G401 (cell line): Measurements from ENCODE around the gene THEM4. TPM values are rescaled to one million over a fixed set of nuclear protein-coding genes. Genes with fewer than 3 reads are reported as not detected.
"Not testable (repeated sequence)": the region's sequence is repeated elsewhere in the genome, so short reads cannot be mapped to it uniquely, and the experiment has no call there.

Experiments
- DNase-seq: peaks from one replicate; pipeline ENCODE4 v3.0.0-alpha.2; 2015; ENCODE audit warnings: low spot score
- in situ Hi-C: cut with HindIII; loops from 2 replicates; pipeline ENCODE4 v1.10.0; 2016; ENCODE audit warnings: low sequenced_read_pairs, mixed read lengths
- total RNA-seq: library from RNA; depleted of rRNA; stranded (reverse); fragments of >200 nt; shearing (Covaris generic); gene quantifications from 2 replicates; pipeline ENCODE4 v1.2.3, GENCODE V29; 2014

THEM4 gene
- total RNA-seq, 1 experiment from 2014 or later, result not detected

DNA sequence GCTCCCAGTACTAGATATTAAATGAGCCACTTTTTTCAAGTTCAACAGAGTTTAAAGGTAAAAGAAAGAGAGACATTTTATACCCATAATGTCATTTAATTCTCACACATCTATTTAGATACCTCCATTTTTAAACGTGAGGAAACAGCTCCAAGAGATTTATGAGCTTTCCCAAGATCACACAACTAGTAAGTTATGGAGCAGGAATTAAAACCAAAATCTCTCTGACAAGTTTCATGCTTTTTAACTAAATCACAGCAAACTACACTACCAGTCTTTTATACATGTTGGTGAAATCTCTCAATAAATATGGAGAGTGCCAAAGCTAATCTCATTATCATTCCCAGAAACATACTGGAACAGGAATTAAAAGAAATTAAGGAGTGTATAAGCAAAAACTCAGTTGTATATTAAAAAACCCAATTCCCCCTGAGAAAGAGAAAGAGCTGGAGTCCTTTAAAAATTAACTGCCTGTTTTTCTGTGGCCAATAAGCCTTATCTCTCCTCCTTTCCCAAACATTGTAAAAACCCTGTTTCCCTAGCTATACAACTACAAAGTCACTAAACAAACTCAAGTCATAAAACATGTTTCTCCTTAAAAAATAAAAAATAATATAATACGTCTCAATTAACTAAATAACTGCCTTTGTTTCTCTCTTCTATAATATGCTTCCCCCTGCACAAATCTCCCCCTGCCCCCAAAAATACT, 26.7 kb upstream of the THEM4 start:
- DNase-seq, result no peak
- in situ Hi-C loops, result no loop called here

- no peak for DNase-seq
- in situ Hi-C loops, result no loop called here
Measured at GRCh38 chr1:151935154-151935553, 25.8 kb upstream of the THEM4 start.

GRCh38 chr1:151934048-151934493, 24.8 kb upstream of the THEM4 start:
- peak; percentile 21 for DNase-seq
- in situ Hi-C loops, result no loop called here

DNA sequence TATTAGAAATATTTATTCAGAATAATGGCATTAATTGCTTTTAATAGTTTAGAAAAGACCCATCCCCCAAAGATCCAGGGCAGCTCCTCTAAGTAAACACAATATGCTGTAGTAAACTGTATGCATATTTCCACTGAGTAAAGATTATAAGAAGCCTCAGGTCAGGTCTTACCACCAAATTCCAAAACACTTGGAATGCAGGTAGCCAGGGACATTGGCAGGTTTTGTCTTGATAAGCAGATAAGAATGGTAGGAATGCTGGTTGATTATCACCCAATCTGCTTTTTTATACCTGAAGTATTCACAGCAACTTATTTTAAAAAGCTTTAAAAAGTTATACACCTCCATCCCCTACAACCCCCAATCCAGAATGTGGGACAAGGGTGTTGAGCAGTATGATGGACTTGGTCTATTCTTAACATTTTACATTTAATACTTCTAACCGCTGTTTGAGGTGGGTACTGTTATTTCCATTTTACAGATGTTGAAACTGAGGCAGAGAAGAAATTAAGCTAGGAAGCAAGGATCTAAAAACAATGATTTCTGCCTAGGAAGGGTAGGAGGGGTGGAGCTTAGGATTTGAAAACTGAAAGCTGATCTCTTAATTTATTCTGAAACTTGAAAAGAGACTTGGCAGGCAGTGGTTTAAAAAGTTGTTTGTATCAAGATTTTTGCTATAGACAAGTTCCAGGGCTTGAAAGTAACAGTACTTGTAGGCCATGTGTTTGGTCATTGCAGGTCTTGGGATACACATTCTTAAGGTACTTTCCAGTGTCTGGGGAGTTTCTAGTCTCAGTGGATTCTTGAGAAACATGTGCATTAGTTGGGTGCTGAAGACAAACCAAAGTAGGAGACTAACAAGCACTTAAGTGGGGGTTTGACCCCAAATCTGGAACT, 15.6 kb upstream of the THEM4 start:
- in situ Hi-C loops, result no loop called here
- no peak for DNase-seq

DNA sequence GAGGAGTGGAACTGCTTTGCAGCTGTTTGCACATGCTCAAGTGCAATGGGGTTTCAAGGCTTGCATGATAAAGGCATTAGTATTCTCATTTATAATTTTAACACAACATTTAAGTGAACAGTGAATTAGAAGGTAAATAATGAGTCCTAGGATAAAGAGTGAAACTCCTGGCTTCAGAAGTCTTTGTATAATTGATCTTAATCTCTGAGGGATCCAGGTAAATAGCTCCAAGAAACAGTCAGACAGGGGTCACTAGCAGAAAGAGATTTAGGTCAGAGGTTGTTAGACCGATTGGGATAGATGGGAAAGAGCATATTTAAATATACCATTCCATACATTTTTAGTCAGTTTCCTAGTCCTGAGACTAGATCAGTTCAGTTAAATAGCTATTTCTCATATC, 14.1 kb upstream of the THEM4 start:
- in situ Hi-C loops, result no loop called here
- no peak for DNase-seq

- in situ Hi-C loops, result no loop called here
- no peak for DNase-seq
Measured at GRCh38 chr1:151920149-151920548, 10.8 kb upstream of the THEM4 start.

GRCh38 chr1:151918819-151919610, 9.7 kb upstream of the THEM4 start:
- no peak for DNase-seq
- in situ Hi-C loops, result no loop called here

GRCh38 chr1:151918156-151918555, 8.8 kb upstream of the THEM4 start:
- in situ Hi-C loops, result no loop called here
- no peak for DNase-seq

- DNase-seq, result no peak
- in situ Hi-C loops, result no loop called here
Measured at GRCh38 chr1:151916726-151917370, 7.5 kb upstream of the THEM4 start.

GRCh38 chr1:151915061-151915686, 5.9 kb upstream of the THEM4 start:
- in situ Hi-C loops, result no loop called here
- DNase-seq, result no peak

GRCh38 chr1:151914076-151914475, 4.8 kb upstream of the THEM4 start:
- in situ Hi-C loops, result no loop called here

DNA sequence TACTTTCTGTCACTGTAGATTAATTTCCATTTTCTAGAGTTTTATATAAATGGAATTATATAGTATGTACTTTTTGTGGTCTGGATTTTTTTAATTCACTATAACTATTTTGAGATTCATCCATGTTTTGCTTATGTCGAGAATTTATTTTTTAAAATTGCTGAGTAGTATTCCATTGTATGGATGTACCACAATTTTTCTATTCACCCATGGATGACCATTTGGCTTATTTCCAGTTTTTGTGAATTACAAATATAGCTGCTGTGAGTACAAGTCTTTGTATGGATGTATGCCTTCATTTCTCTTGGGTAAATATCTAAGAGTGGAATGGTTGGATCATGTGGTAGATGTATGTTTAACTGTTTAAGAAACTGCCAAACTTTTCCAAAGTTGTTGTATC, 3.7 kb upstream of the THEM4 start:
- in situ Hi-C loops, result no loop called here
- no peak for DNase-seq

More at GRCh38 chr1:151914076-151914475, 4.8 kb upstream of the THEM4 start:
- DNase-seq, result no peak

DNA sequence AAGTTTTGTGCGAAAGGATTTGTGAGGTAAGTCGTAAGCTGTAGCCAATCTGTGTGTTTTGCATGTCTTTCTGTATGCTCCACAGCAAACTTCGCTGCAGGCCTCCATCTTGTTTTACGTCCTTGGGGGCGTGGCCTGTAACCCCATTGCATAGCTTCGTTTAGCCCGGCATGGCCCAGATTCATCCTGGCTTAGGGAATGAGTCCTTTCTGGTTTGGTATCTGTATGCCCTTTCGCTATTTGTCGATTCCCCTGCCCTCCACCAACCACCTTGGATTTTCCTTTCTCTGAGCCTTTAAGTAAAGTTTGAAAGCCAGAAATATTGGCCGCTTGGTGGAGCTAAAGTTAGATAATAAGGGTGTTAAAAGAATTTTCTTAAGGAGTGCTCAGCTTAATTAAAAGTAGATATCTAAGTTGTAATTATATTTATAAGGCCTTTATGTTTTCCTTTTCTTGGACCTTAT, 1.1 kb downstream of the THEM4 start:
- in situ Hi-C loops, result no loop called here
- DNase-seq, result no peak

- in situ Hi-C loops, result no loop called here
- DNase-seq, result no peak
Measured at GRCh38 chr1:151907363-151908139, 1.8 kb downstream of the THEM4 start.

DNA sequence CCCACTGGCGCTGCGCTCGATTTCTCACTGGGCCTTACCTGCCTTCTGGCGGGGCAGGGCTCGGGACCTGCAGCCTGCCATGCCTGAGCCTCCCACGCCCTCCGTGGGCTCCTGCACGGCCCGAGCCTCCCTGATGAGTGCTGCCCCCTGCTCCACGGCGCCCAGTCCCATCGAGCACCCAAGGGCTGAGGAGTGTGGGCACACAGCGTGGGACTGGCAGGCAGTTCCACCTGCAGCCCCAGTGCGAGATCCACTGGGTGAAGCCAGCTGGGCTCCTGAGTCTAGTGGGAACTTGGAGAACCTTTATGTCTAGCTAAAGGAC, 3.0 kb downstream of the THEM4 start:
- DNase-seq, result not testable (repeated sequence)

GRCh38 chr1:151905443-151906323, 3.6 kb downstream of the THEM4 start:
- in situ Hi-C loops, DNase-seq: not testable (repeated sequence)

More for the DNA sequence above, 3.0 kb downstream of the THEM4 start:
- in situ Hi-C loops, result not testable (repeated sequence)

GRCh38 chr1:151905070-151905442, 4.3 kb downstream of the THEM4 start:
- in situ Hi-C loops, result no loop called here
- no peak for DNase-seq
